ENCODE results near the gene TOB1. TPM values are rescaled to one million over a fixed set of nuclear protein-coding genes. Genes with fewer than 3 reads are reported as not detected.

The TOB1 gene
- total and polyA plus RNA-seq, 2 experiments from 2014 or later = 8.4 to 93.8 TPM

DNA sequence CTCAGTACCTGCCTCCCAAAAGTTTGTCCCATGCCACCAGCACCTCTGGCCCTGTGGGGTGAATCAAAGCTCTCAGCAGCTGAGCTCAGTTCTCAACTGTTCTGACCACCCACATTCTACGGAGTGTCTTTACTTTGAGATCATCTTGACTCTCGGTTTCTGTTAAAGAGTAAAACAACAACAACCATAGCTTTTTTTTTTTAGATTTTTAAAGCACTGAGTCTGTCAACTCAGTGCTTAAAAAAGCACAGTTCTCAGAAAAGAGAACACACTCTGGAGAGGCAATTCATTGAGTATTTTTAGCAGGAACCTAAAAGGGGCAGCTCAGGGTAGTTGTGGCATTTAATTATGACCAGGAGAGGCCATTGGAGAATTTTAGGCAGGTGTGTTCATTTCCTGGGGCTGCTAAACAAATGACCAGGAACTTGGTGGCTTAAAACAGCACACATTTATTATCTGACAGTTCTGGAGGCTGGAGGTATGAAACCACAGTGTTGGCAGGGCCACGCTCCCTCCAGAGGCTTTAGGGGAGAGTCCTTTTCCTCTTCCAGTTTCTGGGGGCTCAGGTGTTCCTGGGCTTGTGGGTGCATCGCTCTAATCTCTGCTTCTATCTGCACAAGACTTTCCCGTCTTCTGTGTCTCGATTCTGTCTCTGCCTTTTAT lies 37.5 kb downstream of the TOB1 start:
- Histone ChIP-seq H3K79me2 (ENCODE audit: insufficient read depth) (no peaks in the 10 kb centered on the region), H3K27me3 (replicated peaks; ENCODE audit: insufficient read depth) (no peaks in the 10 kb centered on the region; the same call in 1 of the 2 replicates), H2AFZ (no peak overlapping the region), H3K9me3 (ENCODE audit: low read depth) (no peaks in the 10 kb centered on the region), H3K9me2 (ENCODE audit: insufficient read depth) (no peaks in the 10 kb centered on the region), H3K4me1 (ENCODE audit: insufficient read depth) (no peaks in the 10 kb centered on the region), H3K36me3 (ENCODE audit: low read depth) (no peaks in the 10 kb centered on the region), H3K27ac (no peak overlapping the region), H3F3A (ENCODE audit: insufficient read depth) (no peaks in the 10 kb centered on the region), H3K4me3 (no peak overlapping the region), H4K20me1 (ENCODE audit: insufficient read depth) (no peaks in the 10 kb centered on the region), H3K4me2 (ENCODE audit: unreplicated experiment) (no peak overlapping the region), H3K9ac (no peak overlapping the region)
- no peak for DNase-seq
- WGBS, 2 experiments (ENCODE audit: low coverage in 1 of 2, low lambda C conversion rate in 2 of 2, missing lambda C conversion rate in 2 of 2) = 81 to 84% methylated on average over 6 of the region's 6 CpGs
- TF ChIP-seq EZH2phosphoT487 (IDR thresholded peaks at IDR 0.05; ENCODE audit: insufficient read depth, low read depth) (no peak), EZH2 (IDR thresholded peaks at IDR 0.05; ENCODE audit: insufficient read depth, poor library complexity, severe bottlenecking) (no peak)
- in situ Hi-C loops (cut with MboI) = no loop called here

DNA sequence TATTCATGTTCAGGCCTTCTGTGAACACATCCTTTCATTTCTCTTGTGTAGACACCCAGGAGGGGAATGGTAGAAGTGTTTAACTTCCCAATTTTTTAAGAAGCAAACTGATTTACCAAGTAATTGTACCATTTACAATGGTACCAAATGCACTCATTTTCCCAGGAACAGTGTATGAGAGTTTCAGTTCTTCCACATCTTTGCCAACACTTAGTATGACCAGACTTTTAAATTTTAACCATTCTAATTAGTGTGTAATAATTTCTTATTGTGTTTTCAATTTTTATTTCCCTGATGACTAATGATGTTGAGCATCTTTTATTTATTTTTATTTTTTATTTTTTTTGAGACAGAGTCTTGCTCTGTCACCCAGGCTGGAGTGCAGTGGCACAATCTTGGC lies 41.0 kb downstream of the TOB1 start:
- no peak for TF ChIP-seq EZH2phosphoT487 (IDR thresholded peaks at IDR 0.05; ENCODE audit: insufficient read depth, low read depth)
- TF ChIP-seq EZH2 (IDR thresholded peaks at IDR 0.05; ENCODE audit: insufficient read depth, poor library complexity, severe bottlenecking) = no peak
- no peak overlapping the region for H3K27ac ChIP-seq
- H3K36me3 ChIP-seq (ENCODE audit: low read depth) = no peaks in the 10 kb centered on the region
- no peak for DNase-seq
- no peaks in the 10 kb centered on the region for H3K9me2 ChIP-seq (ENCODE audit: insufficient read depth)
- no peak overlapping the region for H3K9ac ChIP-seq
- no peak overlapping the region for H3K4me3 ChIP-seq
- no peaks in the 10 kb centered on the region for H3K9me3 ChIP-seq (ENCODE audit: low read depth)
- H2AFZ ChIP-seq = no peak overlapping the region
- H3K4me2 ChIP-seq (ENCODE audit: unreplicated experiment) = no peak overlapping the region
- in situ Hi-C loops (cut with MboI) = no loop called here
- H4K20me1 ChIP-seq (ENCODE audit: insufficient read depth) = no peaks in the 10 kb centered on the region
- no peaks in the 10 kb centered on the region for H3K79me2 ChIP-seq (ENCODE audit: insufficient read depth)
- H3F3A ChIP-seq (ENCODE audit: insufficient read depth) = no peaks in the 10 kb centered on the region
- no peaks in the 10 kb centered on the region; the same call in 1 of the 2 replicates for H3K27me3 ChIP-seq (replicated peaks; ENCODE audit: insufficient read depth)
- H3K4me1 ChIP-seq (ENCODE audit: insufficient read depth) = no peaks in the 10 kb centered on the region

DNA sequence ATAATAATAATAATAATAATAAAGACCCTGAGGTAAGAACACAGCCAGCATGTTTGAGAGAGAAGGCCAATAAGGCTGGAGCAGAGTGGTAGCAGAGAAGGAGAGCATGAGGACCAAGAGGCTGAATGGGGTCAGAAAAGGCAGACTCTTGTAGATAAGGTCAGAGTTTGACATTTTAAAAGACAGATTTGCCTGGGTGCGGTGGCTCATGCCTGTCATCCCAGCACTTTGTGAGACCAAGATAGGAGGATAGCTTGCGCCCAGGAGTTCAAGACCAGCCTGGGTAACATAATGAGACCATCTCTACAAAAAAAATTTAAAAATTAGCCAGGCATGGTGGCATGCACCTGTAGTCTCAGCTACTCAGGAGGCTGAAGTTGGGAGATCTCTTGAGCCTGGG lies 41.7 kb downstream of the TOB1 start:
- no peaks in the 10 kb centered on the region; the same call in 1 of the 2 replicates for H3K27me3 ChIP-seq (replicated peaks; ENCODE audit: insufficient read depth)
- H3K4me1 ChIP-seq (ENCODE audit: insufficient read depth) = no peaks in the 10 kb centered on the region
- no peak overlapping the region for H3K27ac ChIP-seq
- H3K36me3 ChIP-seq (ENCODE audit: low read depth) = no peaks in the 10 kb centered on the region
- TF ChIP-seq EZH2phosphoT487 (IDR thresholded peaks at IDR 0.05; ENCODE audit: insufficient read depth, low read depth) (no peak), EZH2 (IDR thresholded peaks at IDR 0.05; ENCODE audit: insufficient read depth, poor library complexity, severe bottlenecking) (no peak)
- in situ Hi-C loops (cut with MboI) = no loop called here
- H3K9me3 ChIP-seq (ENCODE audit: low read depth) = no peaks in the 10 kb centered on the region
- H3K4me3 ChIP-seq = no peak overlapping the region
- no peak for DNase-seq
- no peaks in the 10 kb centered on the region for H3K79me2 ChIP-seq (ENCODE audit: insufficient read depth)
- no peaks in the 10 kb centered on the region for H4K20me1 ChIP-seq (ENCODE audit: insufficient read depth)
- no peak overlapping the region for H3K4me2 ChIP-seq (ENCODE audit: unreplicated experiment)
- H3F3A ChIP-seq (ENCODE audit: insufficient read depth) = no peaks in the 10 kb centered on the region
- no peaks in the 10 kb centered on the region for H3K9me2 ChIP-seq (ENCODE audit: insufficient read depth)
- no peak overlapping the region for H3K9ac ChIP-seq
- 74 to 75% methylated on average over 2 of the region's 2 CpGs for WGBS, 2 experiments (ENCODE audit: low coverage in 1 of 2, low lambda C conversion rate in 2 of 2, missing lambda C conversion rate in 2 of 2)
- H2AFZ ChIP-seq = no peak overlapping the region

DNA sequence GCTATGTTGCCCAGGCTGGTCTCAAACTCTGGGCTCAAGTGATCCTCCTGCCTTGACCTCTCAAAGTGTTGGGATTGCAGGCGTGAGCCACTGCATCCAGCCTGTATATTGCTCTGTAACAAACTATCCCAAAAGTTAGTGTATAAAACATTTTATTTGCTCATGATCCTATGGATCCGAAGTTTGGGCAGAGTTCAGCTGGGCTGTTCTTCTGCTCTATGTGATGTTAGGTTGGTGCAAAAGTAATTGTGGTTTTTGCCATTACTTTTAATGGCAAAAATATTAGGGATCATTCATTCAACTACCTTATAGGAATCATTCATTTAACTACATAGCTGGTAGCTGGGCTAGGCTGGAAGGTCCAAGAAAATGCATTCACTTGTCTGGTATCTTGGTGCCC lies 43.6 kb downstream of the TOB1 start:
- in situ Hi-C loops (cut with MboI) = no loop called here
- Histone ChIP-seq H3K27me3 (replicated peaks; ENCODE audit: insufficient read depth) (no peaks in the 10 kb centered on the region; the same call in 1 of the 2 replicates), H3K9ac (no peak overlapping the region), H3K4me3 (no peak overlapping the region), H2AFZ (no peak overlapping the region), H3K79me2 (ENCODE audit: insufficient read depth) (no peaks in the 10 kb centered on the region), H3K36me3 (ENCODE audit: low read depth) (no peaks in the 10 kb centered on the region), H3K9me3 (ENCODE audit: low read depth) (no peaks in the 10 kb centered on the region), H3K27ac (no peak overlapping the region), H3K9me2 (ENCODE audit: insufficient read depth) (no peaks in the 10 kb centered on the region), H3K4me1 (ENCODE audit: insufficient read depth) (no peaks in the 10 kb centered on the region), H4K20me1 (ENCODE audit: insufficient read depth) (no peaks in the 10 kb centered on the region), H3K4me2 (ENCODE audit: unreplicated experiment) (no peak overlapping the region), H3F3A (ENCODE audit: insufficient read depth) (no peaks in the 10 kb centered on the region)
- 56 to 60% methylated on average over 2 of the region's 2 CpGs for WGBS, 2 experiments (ENCODE audit: low coverage in 1 of 2, low lambda C conversion rate in 2 of 2, missing lambda C conversion rate in 2 of 2)
- TF ChIP-seq EZH2phosphoT487 (IDR thresholded peaks at IDR 0.05; ENCODE audit: insufficient read depth, low read depth) (no peak), EZH2 (IDR thresholded peaks at IDR 0.05; ENCODE audit: insufficient read depth, poor library complexity, severe bottlenecking) (no peak)
- no peak for DNase-seq

DNA sequence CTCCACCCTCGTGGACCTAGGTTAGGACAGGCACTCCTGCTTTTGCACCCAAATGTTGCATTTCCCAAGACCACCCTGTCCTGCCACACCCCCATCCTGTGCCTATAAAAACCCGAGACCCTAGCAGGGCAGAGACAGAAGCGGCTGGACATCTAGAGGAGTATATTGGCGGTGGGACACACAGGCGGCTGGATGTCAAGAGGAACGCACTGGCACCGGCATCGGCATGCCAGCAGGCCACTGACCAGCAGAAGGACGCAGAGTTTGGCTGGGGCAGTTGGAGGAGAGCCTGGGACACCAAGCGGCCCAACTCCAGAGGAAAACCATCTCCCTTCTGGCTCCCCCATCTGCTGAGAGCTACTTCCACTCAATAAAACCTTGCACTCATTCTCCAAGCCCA lies 45.5 kb downstream of the TOB1 start:
- H3K36me3 ChIP-seq (ENCODE audit: low read depth) = no peaks in the 10 kb centered on the region
- no peak overlapping the region for H3K4me3 ChIP-seq
- 69 to 70% methylated on average over 10 of the region's 10 CpGs for WGBS, 2 experiments (ENCODE audit: low coverage in 1 of 2, low lambda C conversion rate in 2 of 2, missing lambda C conversion rate in 2 of 2)
- no peaks in the 10 kb centered on the region for H3K9me2 ChIP-seq (ENCODE audit: insufficient read depth)
- no peaks in the 10 kb centered on the region for H3K4me1 ChIP-seq (ENCODE audit: insufficient read depth)
- no peaks in the 10 kb centered on the region for H3K9me3 ChIP-seq (ENCODE audit: low read depth)
- in situ Hi-C loops (cut with MboI) = no loop called here
- no peak overlapping the region for H3K27ac ChIP-seq
- H4K20me1 ChIP-seq (ENCODE audit: insufficient read depth) = no peaks in the 10 kb centered on the region
- TF ChIP-seq EZH2phosphoT487 (IDR thresholded peaks at IDR 0.05; ENCODE audit: insufficient read depth, low read depth) (no peak), EZH2 (IDR thresholded peaks at IDR 0.05; ENCODE audit: insufficient read depth, poor library complexity, severe bottlenecking) (no peak)
- DNase-seq = no peak
- H3K4me2 ChIP-seq (ENCODE audit: unreplicated experiment) = no peak overlapping the region
- no peaks in the 10 kb centered on the region for H3F3A ChIP-seq (ENCODE audit: insufficient read depth)
- H2AFZ ChIP-seq = no peak overlapping the region
- no peaks in the 10 kb centered on the region for H3K79me2 ChIP-seq (ENCODE audit: insufficient read depth)
- no peak overlapping the region for H3K9ac ChIP-seq
- peaks cover 6% of the 10 kb centered on the region for H3K27me3 ChIP-seq (replicated peaks; ENCODE audit: insufficient read depth)
